B cell (primary cell): ENCODE results near the gene OGDHL. TPM values are rescaled to one million over a fixed set of nuclear protein-coding genes. Genes with fewer than 3 reads are reported as not detected.

Experiments
- ATAC-seq: fragments of 200-7000 bp; cut with Tn5 transposase; one replicate; pipeline ENCODE4 v1.10.0; 2021; ENCODE audit warnings: low read depth, mild to moderate bottlenecking, moderate number of reproducible peaks, moderate library complexity
- CTCF ChIA-PET: fragments of 350-600 bp; sonication (Branson Sonifier 250); formaldehyde crosslinking; loops from one replicate; lab custom pipeline; 2021; ENCODE audit warnings: antibody characterized with exemption, inconsistent platforms; lab: Charles Lee
- POLR2A ChIA-PET: fragments of 350-600 bp; sonication (Branson Sonifier 250); formaldehyde crosslinking; loops from one replicate; lab custom pipeline; 2021; ENCODE audit warnings: antibody characterized with exemption; lab: Charles Lee
- DNase-seq: peaks from one replicate; pipeline ENCODE4 v3.0.0; 2013
- H2AFZ ChIP-seq: 2 replicates; pipeline ENCODE4 v1.6.1; 2012; ENCODE audit warnings: mild to moderate bottlenecking, low read depth, low read length; ENCODE audit not compliant: insufficient read depth, poor library complexity, severe bottlenecking
- H3K27ac ChIP-seq, 2 donors: 1 replicate in 1 of 2; 2 replicates in 1 of 2; pipeline ENCODE4 v1.5.1; 2012 to 2013; ENCODE audit warnings: low read length in 2 of 2, mild to moderate bottlenecking in 2 of 2, moderate library complexity in 1 of 2
- H3K27me3 ChIP-seq, 4 experiments: fragments of 200-600 bp in 1 of 4; sonication (generic) in 1 of 4; replicated peaks in 1 of 4; 1 replicate in 2 of 4; 2 replicates in 2 of 4; pipeline versions ENCODE4 v1.6.1 to v1.7.0; 2013 to 2016; ENCODE audit warnings: low read length in 3 of 4, mild to moderate bottlenecking in 2 of 4, mixed read lengths in 1 of 4, moderate library complexity in 1 of 4; ENCODE audit not compliant: insufficient read depth in 4 of 4, control insufficient read depth in 3 of 4; ENCODE audit errors: control extremely low read depth in 1 of 4
- H3K36me3 ChIP-seq, 2 experiments: replicated peaks in 1 of 2; 1 replicate in 1 of 2; 2 replicates in 1 of 2; pipeline versions ENCODE4 v1.6.1 to v1.7.1; 2013; ENCODE audit warnings: low read length in 1 of 2; ENCODE audit not compliant: insufficient read depth in 2 of 2, control insufficient read depth in 1 of 2; ENCODE audit errors: control extremely low read depth in 1 of 2, extremely low read depth in 1 of 2
- H3K4me1 ChIP-seq, 2 donors: fragments of 200-600 bp in 1 of 2; sonication (generic) in 1 of 2; 1 replicate in 1 of 2; 2 replicates in 1 of 2; pipeline versions ENCODE4 v1.5.1 to v1.6.1; 2013 to 2017; ENCODE audit warnings: low read length in 2 of 2; ENCODE audit not compliant: control insufficient read depth in 2 of 2, insufficient read depth in 2 of 2
- H3K4me2 ChIP-seq: replicated peaks from 2 replicates; pipeline ENCODE3; 2012; ENCODE audit warnings: mild to moderate bottlenecking, low read depth, low read length; ENCODE audit not compliant: poor library complexity, severe bottlenecking
- H3K4me3 ChIP-seq, 5 experiments: fragments of 200-600 bp in 1 of 5; sonication (generic) in 1 of 5; 1 replicate in 3 of 5; 2 replicates in 2 of 5; pipeline versions ENCODE4 v1.5.1 to v1.7.0; 2011 to 2016; ENCODE audit warnings: low read length in 4 of 5, mild to moderate bottlenecking in 4 of 5, low read depth in 2 of 5, control low read depth in 1 of 5, moderate library complexity in 1 of 5; ENCODE audit not compliant: insufficient read depth in 1 of 5; ENCODE audit errors: control extremely low read depth in 1 of 5, extremely low read depth in 1 of 5
- H3K79me2 ChIP-seq: fragments of 200-600 bp; sonication (generic); one replicate; pipeline ENCODE4 v1.6.0; 2016; ENCODE audit warnings: low read length; ENCODE audit not compliant: control insufficient read depth, insufficient read depth
- H3K9ac ChIP-seq: fragments of 200-600 bp; sonication (generic); 2 replicates; pipeline ENCODE4 v1.6.1; 2017; ENCODE audit warnings: mild to moderate bottlenecking, low read length, moderate library complexity
- H3K9me3 ChIP-seq, 3 donors: one replicate each; pipeline versions ENCODE4 v1.6.1 to v1.7.1; 2013; ENCODE audit warnings: low read length in 2 of 3; ENCODE audit not compliant: control insufficient read depth in 2 of 3, insufficient read depth in 1 of 3; ENCODE audit errors: control extremely low read depth in 1 of 3
- H4K20me1 ChIP-seq: 2 replicates; pipeline ENCODE4 v1.6.0; 2012; ENCODE audit warnings: mild to moderate bottlenecking, low read length; ENCODE audit not compliant: insufficient read depth, control insufficient read depth, poor library complexity, severe bottlenecking
- H3K27ac Mint-ChIP-seq: one replicate; pipeline ENCODE4 v1.8.0; 2021; ENCODE audit warnings: mixed read lengths
- H3K27me3 Mint-ChIP-seq: one replicate; pipeline ENCODE4 v1.8.0; 2021; ENCODE audit warnings: mixed read lengths
- H3K4me1 Mint-ChIP-seq: one replicate; pipeline ENCODE4 v1.8.0; 2021; ENCODE audit warnings: mixed read lengths
- H3K4me3 Mint-ChIP-seq: one replicate; pipeline ENCODE4 v1.8.0; 2021; ENCODE audit warnings: mixed read lengths
- H3K9me3 Mint-ChIP-seq: one replicate; pipeline ENCODE4 v1.8.0; 2022; ENCODE audit warnings: mixed read lengths; ENCODE audit not compliant: insufficient read depth
- CTCF ChIP-seq: fragments of 200-600 bp; IDR thresholded peaks from one replicate; pipeline ENCODE4 v1.8.0; 2022; ENCODE audit warnings: antibody characterized with exemption, mild to moderate bottlenecking
- EZH2 ChIP-seq: IDR thresholded peaks from 2 replicates; pipeline ENCODE4 v1.6.1; 2012; ENCODE audit warnings: borderline replicate concordance, low read depth, mild to moderate bottlenecking, moderate library complexity, low read length; ENCODE audit not compliant: insufficient read depth, poor library complexity, severe bottlenecking
- WGBS: methylation state at CpG from one replicate; pipeline ENCODE4 v1.1.5; 2013; ENCODE audit warnings: missing lambda C conversion rate; ENCODE audit not compliant: insufficient coverage; 5-methylcytosine and 5-hydroxymethylcytosine counted together
- intact Hi-C: fragments of 100-400 bp; cut with micrococcal nuclease; formaldehyde crosslinking; loops from one replicate; pipeline ENCODE4 v1.10.0; 2022
- polyA plus RNA-seq: library from polyadenylated mRNA; depleted of rRNA; stranded (reverse); fragments of >200 nt; gene quantifications from 2 replicates; pipeline ENCODE4 v1.2.3, GENCODE V29; 2012
- total RNA-seq, 2 donors: library from RNA; stranded (reverse); fragments of 120-200 nt in 1 of 2; gene quantifications; 1 replicate in 1 of 2; 2 replicates in 1 of 2; pipeline versions ENCODE4 v1.2.3 to v1.2.4, GENCODE V29; 2013 to 2022

Gene OGDHL
- total and polyA plus RNA-seq, 2 donors (not counting 1 experiment from before 2014, with no cell fraction given), result not detected

GRCh38 chr10:49776851-49777250 lies 14.7 kb upstream of the OGDHL start:
- H3K4me3 ChIP-seq, result no peak overlapping the region
- intact Hi-C loops, result no loop called here
- TF ChIP-seq EZH2, result no peak
- no peak for TF ChIP-seq CTCF
- ATAC-seq, result no peak
- H3K9ac ChIP-seq, result no peak overlapping the region
- DNase-seq, result no peak
- H3K4me2 ChIP-seq, result no peak overlapping the region
- Mint-ChIP-seq H3K27ac (no peak overlapping the region), H3K4me1 (no peaks in the 10 kb centered on the region), H3K4me3 (no peak overlapping the region), H3K9me3 (peaks cover 2% of the 10 kb centered on the region), H3K27me3 (peaks cover 24% of the 10 kb centered on the region)
- no peaks in the 10 kb centered on the region for H3K9me3 ChIP-seq
- no peak overlapping the region for H3K27ac ChIP-seq
- CTCF ChIA-PET, result no interaction called here
- no peaks in the 10 kb centered on the region for H3K79me2 ChIP-seq
- 95% methylated on average over 3 of the region's 4 CpGs for WGBS
- no peak overlapping the region for H2AFZ ChIP-seq
- peaks cover 0 to 5% (median 0%) of the 10 kb centered on the region in 4 experiments for H3K27me3 ChIP-seq
- H4K20me1 ChIP-seq, result no peaks in the 10 kb centered on the region
- H3K36me3 ChIP-seq, result no peaks in the 10 kb centered on the region
- POLR2A ChIA-PET, result no interaction called here
- H3K4me1 ChIP-seq, result no peaks in the 10 kb centered on the region

- DNase-seq, result no peak
- WGBS, result 50% methylated on average over 1 of the region's 2 CpGs
Observed at GRCh38 chr10:49775014-49775413, 12.9 kb upstream of the OGDHL start.

More at GRCh38 chr10:49775014-49775413, 12.9 kb upstream of the OGDHL start:
- Mint-ChIP-seq H3K4me1 (no peaks in the 10 kb centered on the region), H3K4me3 (no peak overlapping the region), H3K27ac (no peak overlapping the region), H3K27me3 (peaks cover 38% of the 10 kb centered on the region), H3K9me3 (peaks cover 2% of the 10 kb centered on the region)
- Histone ChIP-seq H3K4me1 (no peaks in the 10 kb centered on the region), H3K79me2 (no peaks in the 10 kb centered on the region), H2AFZ (no peak overlapping the region), H3K9ac (no peak overlapping the region), H3K4me2 (no peak overlapping the region), H3K4me3 (no peak overlapping the region), H3K36me3 (no peaks in the 10 kb centered on the region), H3K27me3 (peaks cover 0 to 5% (median 1%) of the 10 kb centered on the region in 4 experiments), H4K20me1 (no peaks in the 10 kb centered on the region), H3K9me3 (no peaks in the 10 kb centered on the region), H3K27ac (no peak overlapping the region)
- no peak for ATAC-seq
- intact Hi-C loops, result no loop called here
- POLR2A ChIA-PET, result no interaction called here
- CTCF ChIA-PET, result no interaction called here
- no peak for TF ChIP-seq CTCF
- TF ChIP-seq EZH2, result no peak
